Stimulated activated CD8-positive, alpha-beta memory T cell treated with anti-CD3 and anti-CD28 coated beads, Interleukin-2, amount 100 ng/mL, for 1 hour (primary cell): ENCODE measurements around the gene OR52K2.
"Not testable (repeated sequence)": the region's sequence is repeated elsewhere in the genome, so short reads cannot be mapped to it uniquely, and the experiment has no call there.

Source experiments
- DNase-seq, 2 donors: peaks; one replicate each; pipeline ENCODE4 v3.0.0-alpha.2; 2020; ENCODE audit warnings: low read depth in 2 of 2

OR52K2 gene

GRCh38 chr11:4448995-4449394, at the start of gene OR52K2:
TSS of gene OR52K2 (plus strand) at chr11:4449295. CDS start at chr11:4449340, 45 bp downstream.
- no peak for DNase-seq

DNA sequence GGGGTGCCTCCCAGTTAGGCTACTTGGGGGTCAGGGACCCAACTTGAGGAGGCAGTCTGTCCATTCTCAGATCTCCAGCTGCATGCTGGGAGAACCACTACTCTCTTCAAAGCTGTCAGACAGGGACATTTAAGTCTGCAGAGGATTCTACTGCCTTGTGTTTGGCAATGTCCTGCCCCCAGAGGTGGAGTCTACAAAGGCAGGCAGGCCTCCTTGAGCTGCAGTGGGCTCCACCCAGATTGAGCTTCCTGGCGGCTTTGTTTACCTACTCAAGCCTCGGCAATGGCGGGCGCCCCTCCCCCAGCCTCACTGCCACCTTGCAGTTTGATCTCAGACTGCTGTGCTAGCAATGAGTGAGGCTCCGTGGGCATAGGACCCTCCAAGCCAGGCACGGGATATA, 42.9 kb upstream of the OR52K2 start:
- not testable (repeated sequence) for DNase-seq

- DNase-seq = no peak
These were observed 32.8 kb upstream of the OR52K2 start for GRCh38 chr11:4416306-4416705.

DNA sequence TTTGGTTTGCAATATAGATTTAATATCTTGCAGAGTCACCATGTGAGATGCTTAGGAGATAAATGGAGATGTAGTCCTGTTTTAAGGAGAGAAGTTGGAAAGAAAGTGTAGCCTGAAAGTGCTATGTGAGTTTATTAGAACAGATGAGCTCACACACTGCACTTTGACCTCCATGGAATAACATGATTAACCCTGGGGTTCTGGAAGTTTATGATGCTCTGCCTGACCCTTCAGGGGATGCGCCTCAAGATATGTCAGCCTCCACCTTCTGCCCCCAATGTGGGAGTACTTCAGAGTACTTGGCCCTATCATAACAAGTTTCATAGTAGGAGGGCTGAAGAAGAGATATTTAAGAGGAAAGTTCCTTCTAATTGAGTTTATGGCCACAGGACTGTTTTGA, 32.3 kb upstream of the OR52K2 start:
- DNase-seq = no peak

DNA sequence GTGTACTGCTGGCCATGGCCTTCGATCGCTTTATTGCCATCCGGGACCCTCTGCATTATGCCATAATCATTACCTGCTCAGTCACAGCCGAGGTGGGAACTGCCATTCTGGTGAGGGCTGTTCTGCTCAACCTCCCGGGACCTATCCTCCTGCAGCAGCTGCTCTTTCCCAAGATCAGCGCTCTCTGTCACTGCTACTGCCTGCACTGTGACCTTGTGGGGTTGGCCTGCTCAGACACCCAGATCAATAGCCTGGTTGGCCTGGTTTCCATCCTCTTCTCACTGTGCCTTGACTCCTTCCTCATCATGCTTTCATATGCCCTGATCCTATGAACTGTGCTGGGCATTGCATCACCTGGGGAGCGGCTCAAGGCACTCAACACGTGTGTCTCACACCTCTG, 30.7 kb upstream of the OR52K2 start:
- DNase-seq = no peak

DNA sequence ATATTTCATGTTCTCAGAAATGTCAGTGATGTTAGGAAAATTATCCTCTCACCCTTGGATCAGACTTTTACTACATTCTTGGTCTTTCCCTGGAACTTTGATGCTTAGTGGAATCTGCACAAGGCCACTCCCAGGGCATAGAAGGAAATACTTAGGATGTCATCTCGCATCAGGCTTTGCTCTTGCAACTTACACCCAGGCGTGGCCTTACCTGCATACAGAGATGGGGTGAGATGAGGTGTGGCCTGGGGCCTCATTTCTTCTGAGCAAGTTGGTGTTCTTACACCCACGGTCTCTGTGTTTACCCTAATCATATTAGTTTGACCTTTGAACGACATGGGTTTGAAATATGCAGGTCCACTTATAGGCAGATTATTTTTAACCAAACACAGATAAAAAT, 19.0 kb upstream of the OR52K2 start:
- no peak for DNase-seq

GRCh38 chr11:4433856-4434255, 15.2 kb upstream of the OR52K2 start:
- DNase-seq = no peak

DNA sequence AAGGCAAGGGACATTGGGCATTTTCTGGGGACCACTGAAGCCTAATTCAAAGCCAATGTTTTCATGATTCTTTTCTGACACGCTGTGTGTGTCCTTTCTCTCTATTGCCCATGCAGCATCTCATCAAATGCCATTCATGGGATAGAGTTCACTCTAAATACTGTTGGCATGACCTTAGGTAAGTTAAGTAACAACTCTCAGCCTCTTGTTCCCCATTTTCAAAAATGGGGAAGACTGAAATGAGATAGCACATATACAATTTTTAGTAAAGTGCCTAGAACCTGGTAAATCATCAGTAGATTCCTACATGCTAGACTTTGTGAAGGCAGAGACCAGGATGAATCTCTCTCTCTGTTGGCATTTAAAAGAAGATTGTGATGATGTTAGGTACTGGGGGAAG, 12.7 kb upstream of the OR52K2 start:
- no peak for DNase-seq

DNA sequence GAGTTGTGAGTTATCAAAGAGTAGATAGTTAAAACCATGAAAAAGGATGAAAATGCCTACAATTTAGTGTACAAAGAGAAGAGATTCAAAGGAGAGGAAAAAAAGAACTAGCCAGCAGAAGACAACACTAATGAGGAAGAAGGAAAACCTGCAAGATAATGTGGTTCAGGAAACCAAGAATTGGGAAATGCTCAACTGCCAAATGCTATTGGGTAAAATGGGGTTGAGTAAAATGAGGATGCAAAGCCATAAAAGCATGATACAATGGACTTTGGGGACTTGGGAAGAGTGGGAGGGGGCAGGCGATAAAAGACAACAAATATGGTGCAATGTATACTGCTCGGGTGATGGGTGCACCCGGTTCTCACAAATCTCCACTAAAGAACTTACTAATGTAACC, 7.6 kb upstream of the OR52K2 start:
- no peak for DNase-seq

DNA sequence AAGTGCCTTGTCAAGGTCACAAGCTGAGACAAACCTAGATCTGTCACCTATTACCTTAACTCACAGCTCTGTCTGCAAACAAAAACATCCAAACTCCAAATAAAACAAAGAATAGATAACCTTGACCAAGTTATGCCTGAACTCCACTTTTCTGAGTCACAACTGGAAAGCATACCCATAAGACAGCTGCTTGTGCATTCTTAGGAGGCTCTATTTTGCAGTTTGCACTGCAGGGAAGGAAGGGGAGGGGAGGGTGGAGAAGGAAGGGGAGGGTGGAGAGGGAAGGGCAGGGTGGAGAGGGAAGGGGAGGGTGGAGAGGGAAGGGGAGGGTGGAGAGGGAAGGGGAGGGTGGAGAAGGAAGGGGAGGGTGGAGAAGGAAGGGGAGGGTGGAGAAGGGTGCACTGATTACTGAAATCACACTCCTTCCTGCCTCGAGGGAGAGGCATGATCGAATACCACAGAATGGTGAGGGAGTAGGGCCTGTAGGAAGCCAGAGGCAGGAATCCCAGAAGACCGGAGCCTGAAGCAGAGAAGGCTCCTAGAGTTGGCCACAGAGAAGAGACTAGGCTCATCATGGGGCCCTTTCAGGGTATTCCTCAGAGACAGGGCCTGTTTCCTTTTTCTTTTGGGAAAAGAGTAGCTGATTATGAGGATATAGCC, 5.7 kb upstream of the OR52K2 start:
- no peak for DNase-seq

DNA sequence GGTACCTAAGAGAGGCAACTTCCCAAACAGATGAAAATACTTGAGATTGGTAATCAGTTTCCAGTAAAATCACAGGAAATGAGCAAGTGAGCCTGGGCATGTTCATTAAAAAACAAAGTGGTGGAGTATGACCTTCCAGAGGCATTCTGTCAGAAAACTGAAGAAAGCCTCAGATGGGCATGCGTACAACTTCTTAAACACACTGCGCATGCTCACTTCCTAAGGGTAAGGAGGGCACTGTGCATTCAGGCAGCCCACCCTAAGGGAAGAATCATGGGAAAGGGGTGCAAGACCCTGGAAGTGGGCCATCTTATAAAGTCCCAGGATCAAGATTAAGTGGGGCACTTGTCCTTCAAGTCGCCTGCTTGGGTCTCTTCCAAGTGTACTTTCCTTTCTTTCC, 4.0 kb downstream of the OR52K2 start:
- DNase-seq = no peak

- no peak for DNase-seq
These were observed 4.9 kb downstream of the OR52K2 start for GRCh38 chr11:4454021-4454420.

- no peak for DNase-seq
These were observed 6.3 kb downstream of the OR52K2 start for GRCh38 chr11:4455419-4455818.

DNA sequence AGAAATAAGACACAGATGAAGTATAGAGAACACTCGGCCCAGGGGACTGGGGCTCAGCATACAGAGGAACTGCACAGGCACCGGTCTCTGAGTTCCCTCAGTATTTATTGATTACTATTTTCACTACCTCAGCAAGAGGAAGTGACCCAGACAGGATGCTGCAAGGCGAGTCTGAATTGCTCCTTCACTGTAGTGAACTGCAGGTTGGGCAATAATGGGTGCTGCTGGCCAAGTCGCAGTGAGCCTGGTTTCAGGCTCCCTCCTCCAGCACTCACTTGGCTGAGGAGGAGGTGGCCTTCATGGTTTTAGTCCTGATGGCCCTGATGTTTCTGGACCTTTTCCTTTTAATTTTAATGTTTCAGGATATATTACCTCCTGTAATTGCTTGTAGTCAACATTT, 10.4 kb downstream of the OR52K2 start:
- no peak for DNase-seq

GRCh38 chr11:4460151-4460550, 11.1 kb downstream of the OR52K2 start:
- DNase-seq = no peak

DNA sequence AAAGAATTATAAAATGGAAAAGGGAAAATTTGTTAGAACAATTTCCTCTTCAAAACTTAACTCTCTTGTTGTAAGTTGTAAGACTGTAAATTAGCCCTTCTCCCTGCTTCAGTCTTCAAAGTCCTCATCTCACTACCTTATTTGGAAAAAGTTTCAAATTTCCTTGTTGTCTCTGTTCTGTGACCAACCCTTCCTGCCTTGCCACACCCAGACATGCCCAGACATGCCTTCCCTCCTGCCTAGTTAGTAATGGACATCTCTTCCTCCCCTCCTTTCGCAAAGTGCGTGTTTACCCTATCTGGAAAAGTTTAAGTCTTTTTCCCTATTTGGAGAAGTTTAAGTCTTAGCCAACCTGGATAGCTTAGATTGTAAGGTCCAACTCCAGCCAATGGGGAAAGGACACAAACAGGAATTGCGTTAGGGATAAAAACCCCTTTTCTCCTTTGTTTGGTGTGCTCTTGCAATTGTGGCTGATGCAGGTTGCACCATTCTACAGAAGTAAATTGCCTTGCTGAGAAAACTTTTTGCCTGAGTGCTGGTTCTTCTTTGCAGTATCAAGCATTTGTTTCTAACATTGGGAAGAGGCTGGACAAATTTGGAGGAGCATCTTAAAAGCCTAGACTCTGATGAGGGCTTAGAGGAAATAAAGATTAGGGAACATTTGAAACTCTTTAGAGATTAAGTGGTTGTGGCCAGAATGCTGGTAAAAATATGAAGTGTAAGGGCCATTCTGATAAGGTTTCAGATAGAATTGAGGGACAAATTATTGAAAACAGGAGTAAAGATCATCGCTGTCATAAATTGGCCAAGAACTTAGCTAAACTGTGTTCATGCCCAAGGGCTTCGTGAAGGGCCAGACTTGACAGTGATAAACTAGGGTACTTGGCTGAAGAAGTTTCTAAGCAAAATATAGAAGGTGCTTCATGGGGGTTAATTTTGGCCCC, 15.4 kb downstream of the OR52K2 start:
- DNase-seq = no peak

DNA sequence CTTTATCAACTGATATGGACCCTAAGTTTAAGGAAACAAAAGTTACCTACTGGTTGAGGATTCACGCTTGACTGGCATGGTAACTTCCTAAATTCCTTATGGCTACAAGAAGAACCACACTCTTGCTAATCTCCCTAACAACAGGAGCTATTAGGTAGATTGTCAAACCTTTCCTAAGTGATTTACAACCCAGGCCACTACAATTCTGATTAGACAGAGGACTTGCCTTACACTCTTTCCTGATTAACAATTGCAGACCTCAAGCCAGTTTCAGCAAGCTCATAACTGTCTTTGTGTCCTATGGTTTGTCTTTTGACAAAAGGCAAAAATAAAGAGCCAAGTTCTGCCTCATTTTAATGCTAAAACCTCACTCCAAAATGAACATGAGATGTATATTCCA, 16.3 kb downstream of the OR52K2 start:
- DNase-seq = no peak

GRCh38 chr11:4466131-4466870, 17.2 kb downstream of the OR52K2 start:
- no peak for DNase-seq

- DNase-seq = no peak
These were observed 17.9 kb downstream of the OR52K2 start for GRCh38 chr11:4466871-4467442.

- no peak for DNase-seq
These were observed 18.9 kb downstream of the OR52K2 start for GRCh38 chr11:4467811-4468606.

GRCh38 chr11:4479644-4480043, 30.5 kb downstream of the OR52K2 start:
- no peak for DNase-seq
